HG03025 (cell line): ENCODE measurements around the gene MT1H.
"Not testable (repeated sequence)": the region's sequence is repeated elsewhere in the genome, so short reads cannot be mapped to it uniquely, and the experiment has no call there.

Experiments
- ATAC-seq: cut with Tn5 transposase; IDR thresholded peaks from one replicate; pipeline ENCODE4 v1.9.1; 2021; ENCODE audit warnings: mild to moderate bottlenecking, moderate library complexity; ENCODE audit not compliant: unreplicated experiment, low FRiP score

Gene MT1H

GRCh38 chr16:56711862-56712261 is 42.2 kb downstream of the MT1H start:
- ATAC-seq, result no peak

- no peak for ATAC-seq
Observed at GRCh38 chr16:56713794-56714193, 44.2 kb downstream of the MT1H start.

GRCh38 chr16:56715126-56715525 is 45.5 kb downstream of the MT1H start:
- ATAC-seq, result no peak

GRCh38 chr16:56716761-56717160 is 47.1 kb downstream of the MT1H start:
- ATAC-seq, result no peak

- ATAC-seq, result not testable (repeated sequence)
Observed at GRCh38 chr16:56717532-56717931, 47.9 kb downstream of the MT1H start.
